Measurements from ENCODE around the gene MEF2B.
"Not testable (repeated sequence)": the region's sequence is repeated elsewhere in the genome, so short reads cannot be mapped to it uniquely, and the experiment has no call there.

MEF2B gene

DNA sequence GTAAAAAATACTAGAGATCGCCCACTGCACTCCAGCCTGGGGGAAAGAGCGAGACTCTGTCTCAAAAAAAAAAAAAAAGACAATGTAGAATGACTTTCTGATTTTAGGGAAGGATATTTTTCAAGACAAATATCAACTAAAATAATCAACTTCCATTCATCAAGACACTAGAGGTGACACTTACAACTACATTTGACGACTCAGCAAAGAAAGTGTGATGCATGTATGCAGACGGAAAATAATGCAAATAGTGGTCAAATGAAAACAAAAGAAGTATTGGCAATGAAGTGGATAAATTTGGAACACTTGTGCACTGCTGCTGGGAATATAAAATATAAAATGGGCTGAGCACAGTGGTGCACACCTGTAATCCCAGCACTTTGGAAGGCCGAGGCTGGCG lies 44.0 kb downstream of the MEF2B start:
- no peak for DNase-seq (ENCODE audit: low spot score)

DNA sequence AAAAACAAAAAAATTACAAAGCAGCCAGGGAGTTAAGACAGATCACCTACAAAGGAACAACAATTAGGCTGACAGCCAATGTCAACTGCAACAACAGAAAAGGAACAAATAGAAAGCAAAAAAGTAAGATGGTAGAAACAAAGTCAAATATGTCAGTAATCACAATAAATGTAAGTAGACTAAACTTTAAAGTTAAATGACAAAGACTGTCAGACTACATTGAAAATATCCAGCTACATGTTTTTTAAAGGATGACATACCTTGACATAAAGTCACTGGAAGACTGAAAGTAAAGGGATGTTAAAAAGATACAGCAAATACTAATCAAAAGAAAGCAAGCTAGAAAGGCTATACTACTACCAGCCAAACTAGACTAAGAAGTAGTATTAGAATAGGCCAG lies 46.7 kb downstream of the MEF2B start:
- no peak for DNase-seq (ENCODE audit: low spot score)

DNA sequence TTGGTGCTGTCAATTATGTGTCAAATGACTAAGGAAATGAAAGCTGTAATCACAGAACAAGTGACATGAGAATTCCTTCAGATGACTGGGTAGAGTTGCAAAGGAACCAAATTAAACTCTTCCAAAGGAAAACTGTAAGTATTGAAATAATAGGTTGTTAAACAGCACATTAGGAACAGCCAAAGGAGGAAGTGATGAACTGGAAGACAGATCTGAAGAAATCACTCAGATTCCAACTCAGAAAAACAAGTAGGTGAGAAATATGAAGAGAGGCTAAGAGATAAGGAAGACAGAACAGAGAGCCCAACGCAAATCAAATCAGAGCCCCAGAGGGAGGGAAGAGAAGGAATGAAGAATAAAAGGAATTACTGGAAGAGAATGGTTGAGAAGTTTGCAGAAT lies 47.2 kb downstream of the MEF2B start:
- no peak for DNase-seq (ENCODE audit: low spot score)

DNA sequence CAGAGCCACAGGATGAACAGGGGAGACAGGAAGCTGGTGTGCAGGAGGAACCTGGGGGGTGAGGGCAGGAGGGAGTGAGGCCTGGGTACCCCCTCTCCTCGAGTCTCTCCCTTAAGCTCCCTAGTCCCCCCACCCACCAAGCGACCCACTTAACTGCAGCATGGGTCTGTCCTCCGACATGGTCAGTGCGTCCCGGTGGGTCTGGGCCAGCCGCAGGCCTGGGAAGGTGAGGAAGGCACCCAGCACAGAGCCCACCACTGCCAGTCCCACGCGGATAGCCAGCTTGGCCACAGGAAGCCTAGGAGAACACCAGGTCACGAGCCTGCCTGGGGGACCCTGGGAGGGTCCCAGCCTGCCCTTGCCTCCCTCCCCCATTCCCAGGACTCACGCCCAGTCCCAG lies 48.7 kb downstream of the MEF2B start:
- no peak for DNase-seq (ENCODE audit: low spot score)

DNA sequence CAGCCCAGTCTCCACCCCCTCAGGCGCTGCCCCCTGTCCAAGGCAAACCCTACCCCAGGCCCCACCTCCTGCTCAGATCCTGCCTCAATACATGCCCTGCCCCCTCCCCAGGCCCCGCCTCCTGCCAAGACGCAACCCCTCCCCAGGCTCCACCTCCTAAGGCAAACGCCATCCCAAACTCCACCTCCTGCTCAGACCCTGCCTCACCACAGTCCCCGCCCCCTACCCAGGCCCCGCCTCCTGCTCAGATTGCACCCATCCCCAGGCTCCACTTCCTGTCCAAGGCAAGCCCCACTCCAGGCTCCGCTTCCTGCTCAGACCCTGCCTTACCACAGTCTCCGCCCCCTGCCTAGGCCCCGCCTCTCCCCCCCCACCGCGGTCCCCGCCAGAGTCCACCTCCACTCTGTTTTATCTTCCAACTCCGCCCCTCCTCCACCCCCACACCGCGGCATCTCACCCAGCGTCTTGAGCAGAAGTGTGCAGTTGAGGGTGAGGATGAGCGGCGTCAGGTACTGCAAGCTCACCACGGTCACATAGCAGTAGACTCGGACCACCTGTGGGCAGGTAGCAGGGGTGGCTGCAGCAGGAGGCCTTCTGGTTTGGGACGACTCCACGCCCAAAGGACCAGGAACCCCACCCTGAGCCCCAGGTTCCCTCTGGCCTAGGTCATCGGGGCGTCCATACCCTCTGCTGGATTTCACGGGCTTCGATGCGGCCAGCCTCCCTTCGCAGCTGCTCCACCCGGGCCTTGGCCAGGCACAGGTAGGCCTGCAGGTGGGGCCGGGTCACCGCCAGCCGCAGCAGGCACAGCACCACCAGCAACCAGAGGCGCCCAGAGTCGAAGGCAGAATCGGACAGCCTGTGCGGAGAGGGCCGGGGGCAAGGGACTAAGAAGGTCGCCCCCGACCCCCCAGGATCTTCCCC lies 49.5 kb downstream of the MEF2B start:
- DNase-seq (ENCODE audit: low spot score): peak; percentile 15

DNA sequence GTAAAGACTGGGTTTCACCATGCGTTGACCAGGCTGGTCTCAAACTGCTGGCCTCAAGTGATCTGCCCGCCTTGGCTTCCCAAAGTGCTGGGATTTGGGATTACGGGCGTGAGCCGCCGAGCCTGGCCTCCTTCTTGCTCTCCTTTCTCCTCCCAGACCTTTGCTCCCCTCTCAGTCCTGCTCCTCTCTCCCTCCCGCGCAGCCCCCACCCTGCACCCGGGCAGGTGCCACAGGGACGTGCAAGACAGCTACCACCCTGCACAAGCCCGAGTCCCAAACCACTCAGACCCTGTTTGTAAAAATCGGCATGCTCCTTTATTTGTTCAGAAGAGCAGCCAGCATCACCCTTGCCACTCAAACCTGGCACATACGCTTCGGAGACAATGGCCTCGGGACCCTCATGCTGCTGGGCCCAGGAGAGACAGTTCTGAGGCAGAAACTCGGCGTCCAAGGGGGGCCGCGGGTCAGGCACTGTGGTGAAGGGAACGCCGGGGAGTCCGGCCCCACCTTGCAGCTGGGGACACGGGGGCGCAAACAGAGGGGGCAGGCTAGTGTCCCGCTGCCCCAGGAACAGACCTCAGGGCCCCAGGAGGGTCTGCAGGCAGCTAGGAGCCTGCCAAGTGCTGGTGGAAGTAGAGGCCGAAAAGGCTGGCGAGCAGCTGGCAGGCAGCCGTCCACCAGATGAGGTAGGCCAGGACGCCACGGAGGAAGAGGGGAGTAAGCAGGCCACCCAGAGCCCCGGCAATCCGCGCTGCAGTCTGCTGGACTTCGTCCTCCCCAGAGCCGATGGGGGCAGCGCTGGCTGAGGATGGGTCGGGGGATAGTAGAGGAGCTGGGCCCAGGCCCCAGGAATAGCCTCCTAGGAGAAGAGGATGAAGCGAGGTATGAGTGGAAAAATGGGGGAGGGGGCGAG lies 50.5 kb downstream of the MEF2B start:
- no peak for DNase-seq (ENCODE audit: low spot score)

DNA sequence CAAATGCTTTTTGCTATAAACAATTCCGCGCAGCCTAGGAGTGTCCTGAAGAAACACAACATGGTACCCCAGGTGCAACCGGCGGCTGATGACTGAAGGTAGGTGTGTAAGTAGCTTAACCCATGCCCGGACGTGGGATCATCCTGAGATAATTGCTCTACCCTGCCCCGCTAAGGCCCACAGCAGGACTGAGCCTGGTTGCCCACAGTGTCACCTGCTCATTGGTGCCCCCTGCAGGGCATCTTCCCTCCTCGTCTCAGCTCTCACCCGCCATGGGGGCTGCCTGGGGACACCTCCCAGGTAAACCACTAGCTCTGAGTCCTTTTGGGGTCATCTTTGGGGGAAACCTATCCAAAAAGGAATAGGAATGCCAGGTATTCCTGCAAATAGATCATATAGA lies 54.1 kb downstream of the MEF2B start:
- peak; percentile 73 for DNase-seq (ENCODE audit: low spot score)

DNA sequence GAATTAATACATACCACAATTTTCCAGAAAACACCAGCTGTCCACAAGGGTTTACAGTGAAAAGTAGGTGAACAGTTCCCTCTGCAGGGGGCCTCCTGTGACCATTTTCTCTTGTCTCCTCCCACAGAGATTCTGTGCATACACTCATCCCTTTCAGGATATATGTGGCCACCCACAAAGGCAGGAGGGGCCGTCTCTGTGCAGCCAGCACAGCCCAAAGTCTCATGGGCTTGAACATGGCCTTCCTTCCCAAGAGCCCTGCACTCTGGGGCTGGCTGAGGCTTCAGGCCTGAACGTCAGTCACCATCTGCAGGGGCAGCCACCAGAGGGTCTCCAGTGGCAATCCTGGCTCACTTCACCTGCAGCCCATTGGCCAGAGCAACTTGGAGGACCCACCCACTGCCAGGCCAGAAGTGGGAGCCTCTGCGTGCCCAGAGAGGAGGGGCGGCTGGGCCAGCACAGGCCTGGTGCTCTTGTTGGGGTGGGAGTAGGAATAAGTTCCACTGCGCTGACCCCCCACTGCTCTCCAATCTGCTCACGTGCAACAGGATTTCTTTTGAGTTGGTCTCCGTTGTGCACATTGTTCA lies 56.9 kb downstream of the MEF2B start:
- DNase-seq (ENCODE audit: low spot score): no peak

DNA sequence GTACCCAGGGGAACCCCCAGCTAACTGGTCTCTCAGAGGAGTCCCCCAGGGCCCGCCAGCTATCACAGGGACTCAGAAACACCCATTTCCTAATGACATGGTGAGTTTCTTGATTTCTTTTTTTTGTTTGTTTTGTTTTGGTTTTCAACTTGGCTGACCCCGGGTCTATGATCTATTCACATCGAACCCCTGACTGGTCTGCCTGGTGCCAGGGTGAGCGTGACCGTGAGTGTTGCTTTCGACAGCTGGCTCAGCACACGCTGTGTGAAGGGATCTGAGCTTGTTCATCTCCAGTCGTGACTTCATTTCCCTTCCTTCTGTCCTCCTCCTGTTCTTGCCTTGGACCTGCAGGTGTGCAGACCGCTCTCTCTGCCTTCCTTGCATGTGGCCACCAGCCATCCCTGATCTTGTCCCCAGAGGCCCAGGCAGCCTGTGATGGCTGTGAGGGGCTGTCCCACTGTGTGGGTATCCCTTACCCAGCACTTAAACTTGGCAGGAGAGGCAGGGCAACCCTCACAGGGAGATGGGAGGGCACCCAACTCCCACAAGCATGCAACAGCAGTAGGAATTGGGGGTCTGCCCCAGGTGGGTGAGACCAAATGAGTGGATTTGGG lies 58.0 kb downstream of the MEF2B start:
- DNase-seq (ENCODE audit: low spot score): no peak

DNA sequence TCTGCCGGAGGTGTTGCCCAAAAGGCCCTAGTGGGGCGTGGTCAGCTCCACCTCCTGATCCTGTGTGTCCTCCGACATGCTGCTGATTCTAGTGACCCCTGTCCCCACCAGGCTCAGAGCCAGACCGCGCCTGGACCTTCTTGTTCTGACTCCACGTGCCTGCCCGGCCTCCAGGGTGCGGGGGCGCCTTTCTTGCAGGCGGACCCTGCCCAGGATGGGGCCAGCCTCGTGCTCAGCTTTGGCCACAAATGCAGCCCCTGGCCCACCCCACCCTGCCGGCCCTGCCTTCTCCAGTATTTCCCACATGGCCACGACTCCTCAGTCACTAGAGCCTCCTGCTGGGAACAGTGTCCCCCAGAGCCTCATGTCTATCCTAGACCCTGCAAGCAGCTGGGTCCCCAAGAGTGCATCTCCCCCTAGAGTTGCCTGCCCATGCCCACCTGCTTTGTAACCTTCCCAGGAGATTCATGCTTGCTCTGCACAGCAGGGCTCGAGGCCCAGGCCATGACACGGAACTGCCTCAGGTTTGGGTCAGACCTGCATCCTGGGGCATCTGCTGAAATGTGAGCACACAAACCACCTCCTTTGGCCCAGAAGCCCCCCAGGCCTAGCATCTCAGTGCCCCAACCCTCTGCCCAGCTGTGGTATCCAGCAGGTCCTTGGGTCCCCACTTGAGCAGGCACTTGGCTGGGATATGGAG lies 58.8 kb downstream of the MEF2B start:
- DNase-seq (ENCODE audit: low spot score): no peak

DNA sequence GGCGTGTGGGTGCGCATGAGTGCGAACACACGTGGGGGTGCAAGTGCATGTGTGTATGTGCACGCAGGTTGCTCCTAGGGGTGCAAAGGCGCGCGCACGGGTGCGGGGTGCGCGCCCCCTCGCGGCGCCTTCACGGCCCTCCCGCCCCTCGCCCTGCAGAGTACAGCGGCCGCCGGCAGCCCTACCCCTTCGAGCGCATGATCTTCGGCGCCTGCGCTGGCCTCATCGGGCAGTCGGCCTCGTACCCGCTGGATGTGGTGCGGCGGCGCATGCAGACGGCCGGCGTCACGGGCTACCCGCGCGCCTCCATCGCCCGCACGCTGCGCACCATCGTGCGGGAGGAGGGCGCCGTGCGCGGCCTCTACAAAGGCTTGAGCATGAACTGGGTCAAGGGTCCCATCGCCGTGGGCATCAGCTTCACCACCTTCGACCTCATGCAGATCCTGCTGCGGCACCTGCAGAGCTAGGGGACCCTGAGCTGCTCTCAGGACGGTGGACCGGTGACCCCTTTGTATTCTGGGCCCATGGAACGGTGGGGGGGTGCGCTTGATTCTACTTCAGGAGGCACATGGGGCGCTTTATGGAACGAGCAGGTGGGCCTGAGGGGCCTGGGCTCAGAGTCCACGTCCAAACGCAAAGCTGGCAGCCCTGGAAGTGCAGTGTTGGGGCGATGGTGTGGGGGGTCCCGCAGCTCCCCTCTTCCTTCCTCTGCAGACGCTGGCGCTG lies 59.5 kb downstream of the MEF2B start:
- DNase-seq (ENCODE audit: low spot score): peak; percentile 33

DNA sequence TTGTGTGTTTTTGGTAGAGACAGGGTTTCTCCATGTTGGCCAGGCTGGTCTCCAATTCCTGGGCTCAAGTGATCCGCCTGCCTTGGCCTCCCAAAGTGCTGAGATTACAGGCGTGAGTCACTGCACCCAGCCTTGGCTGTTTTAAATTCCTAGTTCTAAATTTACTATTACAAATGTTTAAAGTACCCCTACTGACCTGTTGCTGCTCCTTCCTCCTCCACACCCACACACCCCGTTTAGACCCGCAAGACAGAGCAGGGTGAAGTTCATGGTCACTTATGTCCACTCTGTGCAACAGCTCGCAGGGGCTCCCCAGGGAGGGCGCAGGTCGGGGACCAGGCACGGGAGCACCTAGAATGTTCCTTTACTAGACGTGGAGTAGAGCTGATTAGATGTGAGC lies 60.5 kb downstream of the MEF2B start:
- DNase-seq (ENCODE audit: low spot score): no peak

DNA sequence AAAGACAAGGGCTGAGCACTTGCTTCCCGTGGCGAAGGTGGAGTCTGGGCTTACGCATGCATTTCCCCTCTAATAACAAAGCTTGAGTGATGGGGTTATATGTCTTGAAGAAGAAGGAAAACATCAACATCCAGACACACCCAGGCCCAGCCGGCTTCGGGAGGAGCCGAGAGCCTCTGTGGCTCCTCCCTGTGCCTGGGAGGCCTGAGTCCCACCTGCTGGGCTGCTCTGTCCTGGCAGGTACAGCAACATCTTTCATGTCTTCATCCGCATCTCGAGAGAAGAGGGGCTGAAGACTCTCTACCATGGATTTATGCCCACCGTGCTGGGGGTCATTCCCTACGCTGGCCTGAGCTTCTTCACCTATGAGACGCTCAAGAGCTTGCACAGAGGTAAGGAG lies 62.4 kb downstream of the MEF2B start:
- DNase-seq (ENCODE audit: low spot score): no peak

DNA sequence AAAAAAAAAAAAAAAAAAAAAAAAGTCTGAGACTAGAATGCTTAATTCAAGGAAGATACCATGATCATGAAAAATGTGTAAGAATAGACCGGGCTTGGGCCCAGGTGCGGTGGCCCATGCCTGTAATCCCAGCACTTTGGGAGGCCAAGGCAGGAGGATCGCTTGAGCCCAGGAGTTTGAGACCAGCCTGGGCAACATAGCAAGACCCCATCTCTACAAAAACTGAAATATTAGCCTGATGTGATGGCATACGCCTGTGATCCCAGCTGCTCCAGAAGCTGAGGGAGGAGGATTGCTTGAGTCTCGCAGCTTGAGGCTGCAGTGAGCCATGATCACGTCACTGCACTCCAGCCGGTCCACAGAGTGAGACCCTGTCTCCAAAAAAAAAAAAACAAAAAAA lies 63.1 kb downstream of the MEF2B start:
- DNase-seq (ENCODE audit: low spot score): not testable (repeated sequence)

DNA sequence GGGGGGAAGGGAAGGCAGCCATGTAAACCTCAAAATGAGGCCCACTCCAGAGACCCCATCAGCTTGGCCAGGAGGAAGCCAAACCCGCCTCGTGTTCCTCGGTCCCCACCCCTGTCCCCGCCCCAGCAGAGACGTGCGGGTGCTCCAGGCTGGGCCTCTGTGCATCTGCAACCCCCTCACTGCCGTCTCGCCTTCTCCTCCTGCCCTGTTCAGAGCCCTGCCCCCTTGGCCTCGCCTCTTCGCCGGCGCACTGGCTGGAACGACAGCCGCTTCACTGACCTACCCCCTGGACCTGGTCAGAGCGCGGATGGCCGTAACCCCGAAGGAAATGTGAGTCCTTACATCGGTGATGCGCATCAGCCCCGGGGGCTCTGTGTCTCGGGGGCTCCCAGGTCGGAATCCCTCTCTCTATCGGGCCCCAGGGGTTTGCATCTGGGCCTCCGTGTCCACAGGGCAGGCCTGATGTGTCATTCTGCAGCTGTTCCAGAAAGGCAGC lies 64.0 kb downstream of the MEF2B start:
- no peak for DNase-seq (ENCODE audit: low spot score)

DNA sequence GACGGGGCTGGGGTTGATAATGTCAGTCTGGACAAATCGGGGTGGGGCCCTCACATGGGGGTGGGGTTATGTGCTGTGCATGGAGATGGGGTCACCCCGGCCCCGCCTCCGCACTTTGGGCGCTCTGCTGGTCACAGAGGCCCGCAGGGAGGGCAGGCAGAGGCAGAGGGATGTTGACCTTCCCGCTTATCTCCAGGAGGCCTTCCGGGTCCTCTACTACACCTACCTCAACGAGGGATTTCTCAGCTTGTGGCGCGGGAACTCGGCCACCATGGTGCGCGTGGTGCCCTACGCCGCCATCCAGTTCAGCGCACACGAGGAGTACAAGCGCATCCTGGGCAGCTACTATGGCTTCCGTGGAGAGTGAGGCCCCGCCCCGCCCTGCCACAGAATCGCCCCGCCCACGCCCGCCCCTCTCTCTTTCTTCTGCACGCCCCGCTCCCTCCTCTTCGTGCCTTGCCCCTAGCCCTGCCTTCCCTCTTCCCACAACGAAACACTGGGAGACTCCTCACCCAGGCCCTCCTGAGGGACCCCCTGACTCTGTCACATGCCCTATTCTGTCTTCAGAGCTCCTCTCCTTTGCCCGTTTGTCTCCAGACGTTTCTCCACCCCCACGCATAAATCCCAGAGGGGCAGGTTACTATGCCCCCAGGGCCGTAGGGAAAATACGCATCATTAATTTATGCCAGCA lies 64.6 kb downstream of the MEF2B start:
- no peak for DNase-seq (ENCODE audit: low spot score)

DNA sequence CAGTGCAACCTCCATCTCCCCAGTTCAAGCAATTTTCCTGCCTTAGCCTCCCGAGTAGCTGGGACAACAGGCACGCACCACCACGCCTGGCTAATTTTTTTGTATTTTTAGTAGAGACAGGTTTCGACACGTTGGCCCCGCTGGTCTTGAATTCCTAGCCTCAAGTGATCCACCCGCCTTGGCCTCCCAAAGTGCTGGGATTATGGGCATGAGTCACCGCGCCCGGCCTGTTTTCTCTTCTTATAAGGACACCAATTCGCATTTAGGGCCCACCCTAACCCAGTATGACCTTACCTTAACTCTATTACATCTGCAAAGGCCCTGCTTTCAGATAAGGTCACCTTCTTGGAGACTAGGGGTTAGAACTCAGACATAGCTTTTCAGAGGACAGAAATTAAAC lies 66.9 kb downstream of the MEF2B start:
- DNase-seq (ENCODE audit: low spot score): no peak

DNA sequence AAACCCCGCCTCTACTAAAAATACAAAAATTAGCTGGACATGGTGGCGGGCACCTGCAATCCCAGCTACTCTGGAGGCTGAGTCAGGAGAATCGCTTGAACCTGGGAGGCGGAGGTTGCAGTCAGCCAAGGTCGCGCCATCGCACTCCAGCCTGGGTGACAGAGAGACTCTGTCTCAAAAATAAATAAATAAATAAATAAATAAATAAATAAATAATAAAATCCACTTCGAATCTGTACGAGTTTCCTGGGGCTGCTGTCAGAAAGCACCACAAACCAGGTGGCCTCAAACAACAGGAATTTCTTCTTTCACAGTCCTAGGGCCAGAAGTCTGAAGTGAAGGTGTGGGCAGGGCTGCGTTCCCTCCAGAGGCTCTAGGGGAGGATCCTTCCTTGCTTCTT lies 67.5 kb downstream of the MEF2B start:
- not testable (repeated sequence) for DNase-seq (ENCODE audit: low spot score)

DNA sequence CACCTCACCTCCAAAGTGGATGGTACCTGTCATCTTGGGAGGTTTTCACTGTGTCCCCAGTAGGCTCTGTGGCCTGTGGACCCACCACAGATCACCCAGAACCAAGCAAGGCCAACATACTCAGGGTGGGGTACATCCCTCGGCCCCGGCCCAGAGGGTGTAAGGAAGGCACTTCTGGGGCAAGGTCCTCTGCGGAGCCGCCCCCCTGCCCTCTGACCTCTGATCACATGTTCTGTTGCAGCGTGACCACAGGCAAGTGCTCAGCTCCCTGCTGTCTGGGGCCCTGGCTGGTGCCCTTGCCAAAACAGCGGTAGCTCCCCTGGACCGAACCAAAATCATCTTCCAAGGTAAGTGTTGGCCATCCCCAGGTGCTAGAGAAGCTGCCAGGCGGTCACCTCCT lies 68.5 kb downstream of the MEF2B start:
- no peak for DNase-seq (ENCODE audit: low spot score)
